Peyer's patch (tissue), 4 donors: ENCODE results near the gene NOL4L.

Experiments
- POLR2A ChIP-seq, 2 donors: fragments of 450-650 bp; IDR thresholded peaks; one replicate each; pipeline ENCODE4 v1.5.1; 2017; ENCODE audit warnings: antibody characterized with exemption in 2 of 2, mild to moderate bottlenecking in 2 of 2, moderate library complexity in 2 of 2
- TF ChIP-seq, protein P1 (sequence below), 6 experiments: fragments of 450-650 bp in 4 of 6; fragments of 200-600 bp in 2 of 6; sonication (generic) in 1 of 6; IDR thresholded peaks; one replicate each; pipeline ENCODE4 v1.5.1; 2017 to 2019; ENCODE audit warnings: antibody characterized with exemption in 6 of 6, mild to moderate bottlenecking in 3 of 6, moderate library complexity in 1 of 6

DNA sequence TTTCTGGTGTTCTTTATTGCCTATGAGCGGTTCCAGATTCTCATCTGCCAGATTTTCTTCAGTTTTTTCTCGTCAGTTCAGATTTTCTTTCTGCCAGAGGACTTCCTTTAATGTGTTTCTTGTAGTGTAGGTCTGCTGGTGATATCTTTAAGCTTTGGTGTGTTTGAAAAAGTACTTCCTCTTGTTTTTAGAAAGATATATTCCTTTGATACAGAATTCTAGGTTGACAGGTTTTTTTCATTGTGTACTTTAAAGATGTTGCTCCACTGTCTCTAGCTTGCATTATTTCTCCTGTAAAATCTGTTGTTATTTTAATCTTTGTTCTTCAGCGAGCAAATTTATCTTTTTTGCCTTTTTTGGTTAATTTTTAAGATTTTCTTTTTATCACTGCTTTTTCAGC, 190.1 kb downstream of the NOL4L start:
- TF ChIP-seq POLR2A (IDR thresholded peaks at IDR 0.05), result no peak
- TF ChIP-seq, protein P1, sequence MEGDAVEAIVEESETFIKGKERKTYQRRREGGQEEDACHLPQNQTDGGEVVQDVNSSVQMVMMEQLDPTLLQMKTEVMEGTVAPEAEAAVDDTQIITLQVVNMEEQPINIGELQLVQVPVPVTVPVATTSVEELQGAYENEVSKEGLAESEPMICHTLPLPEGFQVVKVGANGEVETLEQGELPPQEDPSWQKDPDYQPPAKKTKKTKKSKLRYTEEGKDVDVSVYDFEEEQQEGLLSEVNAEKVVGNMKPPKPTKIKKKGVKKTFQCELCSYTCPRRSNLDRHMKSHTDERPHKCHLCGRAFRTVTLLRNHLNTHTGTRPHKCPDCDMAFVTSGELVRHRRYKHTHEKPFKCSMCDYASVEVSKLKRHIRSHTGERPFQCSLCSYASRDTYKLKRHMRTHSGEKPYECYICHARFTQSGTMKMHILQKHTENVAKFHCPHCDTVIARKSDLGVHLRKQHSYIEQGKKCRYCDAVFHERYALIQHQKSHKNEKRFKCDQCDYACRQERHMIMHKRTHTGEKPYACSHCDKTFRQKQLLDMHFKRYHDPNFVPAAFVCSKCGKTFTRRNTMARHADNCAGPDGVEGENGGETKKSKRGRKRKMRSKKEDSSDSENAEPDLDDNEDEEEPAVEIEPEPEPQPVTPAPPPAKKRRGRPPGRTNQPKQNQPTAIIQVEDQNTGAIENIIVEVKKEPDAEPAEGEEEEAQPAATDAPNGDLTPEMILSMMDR (IDR thresholded peaks at IDR 0.05), result no peak
